Measurements from ENCODE around the gene SAMD13. TPM values are rescaled to one million over a fixed set of nuclear protein-coding genes. Genes with fewer than 3 reads are reported as not detected.

The SAMD13 gene
- total RNA-seq, 3 donors from 2014 or later, result 6.8 to 35.9 (median 21.0) TPM

DNA sequence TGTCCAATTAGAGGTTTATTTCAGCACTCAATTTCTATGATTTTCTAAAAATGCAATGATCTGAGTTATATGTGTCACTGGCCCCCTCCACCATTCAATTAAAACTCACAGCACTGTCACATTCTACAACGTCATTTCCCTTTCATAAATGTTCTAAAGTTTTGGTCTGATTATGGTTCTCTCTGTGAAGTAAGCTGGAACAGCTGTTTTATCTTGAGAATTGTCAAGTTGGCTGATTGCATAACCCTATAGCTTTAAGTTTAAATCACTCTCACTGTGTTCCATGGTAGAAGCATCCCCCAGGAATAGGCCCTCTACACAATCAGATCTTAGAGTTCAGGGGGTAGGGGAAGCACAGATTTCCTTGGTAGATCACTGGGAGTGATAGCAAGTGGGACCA, 55.4 kb downstream of the SAMD13 start:
- TF ChIP-seq, protein P1, sequence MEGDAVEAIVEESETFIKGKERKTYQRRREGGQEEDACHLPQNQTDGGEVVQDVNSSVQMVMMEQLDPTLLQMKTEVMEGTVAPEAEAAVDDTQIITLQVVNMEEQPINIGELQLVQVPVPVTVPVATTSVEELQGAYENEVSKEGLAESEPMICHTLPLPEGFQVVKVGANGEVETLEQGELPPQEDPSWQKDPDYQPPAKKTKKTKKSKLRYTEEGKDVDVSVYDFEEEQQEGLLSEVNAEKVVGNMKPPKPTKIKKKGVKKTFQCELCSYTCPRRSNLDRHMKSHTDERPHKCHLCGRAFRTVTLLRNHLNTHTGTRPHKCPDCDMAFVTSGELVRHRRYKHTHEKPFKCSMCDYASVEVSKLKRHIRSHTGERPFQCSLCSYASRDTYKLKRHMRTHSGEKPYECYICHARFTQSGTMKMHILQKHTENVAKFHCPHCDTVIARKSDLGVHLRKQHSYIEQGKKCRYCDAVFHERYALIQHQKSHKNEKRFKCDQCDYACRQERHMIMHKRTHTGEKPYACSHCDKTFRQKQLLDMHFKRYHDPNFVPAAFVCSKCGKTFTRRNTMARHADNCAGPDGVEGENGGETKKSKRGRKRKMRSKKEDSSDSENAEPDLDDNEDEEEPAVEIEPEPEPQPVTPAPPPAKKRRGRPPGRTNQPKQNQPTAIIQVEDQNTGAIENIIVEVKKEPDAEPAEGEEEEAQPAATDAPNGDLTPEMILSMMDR (IDR thresholded peaks at IDR 0.05), result no peak
- no peak for DNase-seq
- no peak for ATAC-seq
- Histone ChIP-seq H3K4me3 (no peak overlapping the region), H3K9me3 (no peaks in the 10 kb centered on the region), H3K36me3 (ENCODE audit: low read depth) (no peaks in the 10 kb centered on the region), H3K4me1 (ENCODE audit: low read depth) (peaks cover 4% of the 10 kb centered on the region)
- intact Hi-C loops (cut with DNase I, micrococcal nuclease), result no loop called here

DNA sequence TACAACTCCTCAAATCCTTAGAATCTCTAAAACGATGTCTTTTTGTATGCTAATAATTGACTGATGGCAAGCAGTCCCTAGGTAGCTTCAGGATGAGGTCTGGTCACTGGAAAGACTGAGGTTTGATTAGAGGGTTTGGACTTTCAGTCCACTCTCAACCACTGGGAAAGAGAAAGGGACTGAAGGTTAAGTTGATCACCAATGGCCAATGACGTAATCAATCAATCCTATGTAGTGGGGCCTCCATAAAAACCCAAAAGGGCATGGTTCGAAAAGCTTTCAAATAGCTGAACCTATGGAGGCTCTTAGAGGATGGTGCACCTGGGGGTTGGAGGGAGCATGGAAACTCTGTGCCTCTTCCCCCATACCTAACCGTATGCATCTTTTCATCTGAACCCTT, 57.2 kb downstream of the SAMD13 start:
- Histone ChIP-seq H3K4me1 (ENCODE audit: low read depth) (peaks cover 11% of the 10 kb centered on the region), H3K9me3 (no peaks in the 10 kb centered on the region), H3K4me3 (no peak overlapping the region), H3K36me3 (ENCODE audit: low read depth) (no peaks in the 10 kb centered on the region)
- no peak for DNase-seq
- TF ChIP-seq, protein P1 (IDR thresholded peaks at IDR 0.05), result no peak
- intact Hi-C loops (cut with DNase I, micrococcal nuclease), result no loop called here
- ATAC-seq, result no peak

DNA sequence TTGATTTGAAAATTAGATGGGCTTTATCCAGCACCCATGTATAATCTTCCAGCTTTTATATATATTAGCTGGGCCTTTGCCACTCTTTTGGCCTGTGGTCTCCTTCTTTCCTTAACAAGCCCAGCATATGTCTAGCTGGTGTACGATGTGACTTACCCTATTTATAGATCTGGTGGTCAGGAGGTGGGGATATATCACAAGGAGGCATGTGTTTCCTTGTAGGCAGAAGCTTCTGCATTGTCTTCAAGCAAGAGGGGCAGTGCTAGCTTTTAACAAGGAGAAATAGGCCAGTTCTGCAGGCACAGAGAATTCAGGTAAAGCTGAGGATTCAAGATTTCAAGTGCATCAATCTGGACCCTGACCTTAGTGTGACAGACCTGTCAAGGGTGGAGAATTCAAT, 58.8 kb downstream of the SAMD13 start:
- ATAC-seq (no peak), DNase-seq (no peak)
- Histone ChIP-seq H3K9me3 (no peaks in the 10 kb centered on the region), H3K4me3 (no peak overlapping the region), H3K4me1 (ENCODE audit: low read depth) (peaks cover 11% of the 10 kb centered on the region), H3K36me3 (ENCODE audit: low read depth) (no peaks in the 10 kb centered on the region)
- intact Hi-C loops (cut with DNase I, micrococcal nuclease), result no loop called here
- TF ChIP-seq, protein P1 (IDR thresholded peaks at IDR 0.05), result no peak

DNA sequence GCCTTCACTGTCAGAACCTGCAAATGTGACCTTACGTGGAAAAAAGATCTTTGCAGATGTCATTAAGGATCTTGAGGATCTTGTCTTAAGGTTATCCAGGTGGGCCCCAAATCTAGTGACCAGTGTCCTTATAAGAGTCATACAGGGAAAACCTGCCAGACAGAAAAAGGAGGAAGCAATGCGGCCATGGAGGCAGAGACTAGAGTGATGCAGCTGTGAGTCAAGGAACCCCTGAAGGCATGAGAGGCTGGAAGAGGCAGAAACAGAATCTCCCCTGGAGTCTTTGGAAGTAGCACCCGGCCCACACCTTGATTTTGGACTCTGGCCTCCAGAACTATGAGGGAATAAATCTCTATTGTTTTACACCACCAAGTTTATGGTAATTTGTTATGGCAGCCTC, 60.3 kb downstream of the SAMD13 start:
- TF ChIP-seq, protein P1 (IDR thresholded peaks at IDR 0.05), result no peak
- DNase-seq, result peak in 1 of 3 donors; percentile 13
- intact Hi-C loops (cut with DNase I, micrococcal nuclease), result no loop called here
- H3K36me3 ChIP-seq (ENCODE audit: low read depth), result no peaks in the 10 kb centered on the region
- H3K9me3 ChIP-seq, result no peaks in the 10 kb centered on the region
- peaks cover 11% of the 10 kb centered on the region for H3K4me1 ChIP-seq (ENCODE audit: low read depth)
- peak; percentile 27 for ATAC-seq
- H3K4me3 ChIP-seq, result no peak overlapping the region

DNA sequence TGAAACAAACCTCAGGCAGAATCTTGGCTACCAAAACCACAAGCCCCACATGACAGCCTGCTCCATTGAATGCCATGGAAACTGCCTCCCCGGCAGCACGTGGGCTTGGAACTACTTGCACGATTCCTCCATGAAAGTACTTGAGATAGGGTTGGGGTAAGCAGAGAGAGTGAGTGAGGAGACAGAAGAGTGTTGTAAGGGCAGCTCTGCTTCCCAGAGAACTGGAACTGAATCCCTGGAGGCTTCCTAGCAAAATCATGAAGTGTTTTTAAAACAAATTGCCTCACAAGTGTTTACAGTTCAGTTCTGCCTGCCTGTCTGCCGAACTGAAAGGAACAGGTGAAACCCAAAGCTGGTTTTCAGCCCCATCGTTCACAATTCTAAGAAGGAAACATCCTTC, 61.5 kb downstream of the SAMD13 start:
- intact Hi-C loops (cut with DNase I, micrococcal nuclease), result no loop called here
- ATAC-seq (no peak), DNase-seq (no peak)
- H3K36me3 ChIP-seq (ENCODE audit: low read depth), result no peaks in the 10 kb centered on the region
- H3K4me1 ChIP-seq (ENCODE audit: low read depth), result peaks cover 11% of the 10 kb centered on the region
- H3K4me3 ChIP-seq, result no peak overlapping the region
- TF ChIP-seq, protein P1 (IDR thresholded peaks at IDR 0.05), result no peak
- no peaks in the 10 kb centered on the region for H3K9me3 ChIP-seq

DNA sequence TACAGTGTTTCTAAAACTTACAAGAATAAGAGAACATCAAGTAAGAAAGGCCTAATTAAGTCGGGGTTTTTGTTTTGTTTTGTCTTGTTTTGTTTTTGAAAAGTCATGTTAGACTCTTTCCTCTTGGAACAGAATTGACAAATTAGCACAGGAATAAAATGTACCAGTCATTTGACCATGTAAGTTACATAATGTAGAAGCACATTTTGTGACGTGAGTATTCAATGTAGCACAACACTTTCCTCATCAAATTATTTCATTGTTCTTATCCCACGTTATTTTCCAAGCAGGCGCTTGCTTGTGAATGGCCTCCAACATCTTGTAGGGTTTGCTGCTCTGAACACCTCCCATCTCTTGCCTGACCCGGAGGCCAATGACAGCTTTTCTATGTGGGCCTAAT, 62.1 kb downstream of the SAMD13 start:
- Histone ChIP-seq H3K9me3 (no peaks in the 10 kb centered on the region), H3K4me3 (no peak overlapping the region), H3K36me3 (ENCODE audit: low read depth) (no peaks in the 10 kb centered on the region), H3K4me1 (ENCODE audit: low read depth) (peaks cover 11% of the 10 kb centered on the region)
- intact Hi-C loops (cut with DNase I, micrococcal nuclease), result no loop called here
- no peak for ATAC-seq
- TF ChIP-seq, protein P1 (IDR thresholded peaks at IDR 0.05), result no peak
- DNase-seq, result no peak

All from mucosa of descending colon (tissue), 3 donors.